ENCODE results near the gene EEF1G.
"Not testable (repeated sequence)": the region's sequence is repeated elsewhere in the genome, so short reads cannot be mapped to it uniquely, and the experiment has no call there.

GRCh38 chr11:62570903-62571302 lies 2.8 kb downstream of the EEF1G start:
- TF ChIP-seq CTCF (IDR thresholded peaks at IDR 0.05); RELA (CRISPR knock-in tag; IDR thresholded peaks at IDR 0.05; ENCODE audit: borderline replicate concordance); RORB (CRISPR knock-in tag; IDR thresholded peaks at IDR 0.05); IRF1 (CRISPR knock-in tag; IDR thresholded peaks at IDR 0.05): not testable (repeated sequence)
- TF ChIP-seq, protein P1, sequence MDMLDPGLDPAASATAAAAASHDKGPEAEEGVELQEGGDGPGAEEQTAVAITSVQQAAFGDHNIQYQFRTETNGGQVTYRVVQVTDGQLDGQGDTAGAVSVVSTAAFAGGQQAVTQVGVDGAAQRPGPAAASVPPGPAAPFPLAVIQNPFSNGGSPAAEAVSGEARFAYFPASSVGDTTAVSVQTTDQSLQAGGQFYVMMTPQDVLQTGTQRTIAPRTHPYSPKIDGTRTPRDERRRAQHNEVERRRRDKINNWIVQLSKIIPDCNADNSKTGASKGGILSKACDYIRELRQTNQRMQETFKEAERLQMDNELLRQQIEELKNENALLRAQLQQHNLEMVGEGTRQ (CRISPR knock-in tag; IDR thresholded peaks at IDR 0.05), result not testable (repeated sequence)

Measured in WTC11 (cell line).